ENCODE results near the gene LTK.

LTK gene

GRCh38 chr15:41506796-41507341 is 6.8 kb downstream of the LTK start:
- Histone ChIP-seq H3K27ac (replicated peaks) (no peak overlapping the region), H3K27me3 (ENCODE audit: insufficient read depth, poor library complexity, severe bottlenecking) (peaks cover 14% of the 10 kb centered on the region), H3K4me3 (replicated peaks; ENCODE audit: insufficient read depth, low read length) (no peak overlapping the region)
- no peak for TF ChIP-seq GABPA (IDR thresholded peaks at IDR 0.05; ENCODE audit: low read depth)
- TF ChIP-seq POLR2AphosphoS5 (IDR thresholded peaks at IDR 0.05; ENCODE audit: low read depth), result no peak
- TF ChIP-seq REST (IDR thresholded peaks at IDR 0.05; ENCODE audit: insufficient replicate concordance, low read depth), result no peak
- no peak for TF ChIP-seq CTCF (IDR thresholded peaks at IDR 0.05; ENCODE audit: insufficient read depth, low read length)
- no peak for TF ChIP-seq SPI1 (IDR thresholded peaks at IDR 0.05; ENCODE audit: borderline replicate concordance, low read depth)
- peak in 1 of 2 experiments; percentile 31 for DNase-seq (ENCODE audit: low read depth in 1 of 2, low spot score in 1 of 2)

GRCh38 chr15:41505776-41506175 is 7.9 kb downstream of the LTK start:
- no peak for DNase-seq (ENCODE audit: low read depth in 1 of 2, low spot score in 1 of 2)
- Histone ChIP-seq H3K27me3 (ENCODE audit: insufficient read depth, poor library complexity, severe bottlenecking) (peaks cover 20% of the 10 kb centered on the region), H3K27ac (replicated peaks) (no peak overlapping the region), H3K4me3 (replicated peaks; ENCODE audit: insufficient read depth, low read length) (no peak overlapping the region)
- TF ChIP-seq REST (IDR thresholded peaks at IDR 0.05; ENCODE audit: insufficient replicate concordance, low read depth) (no peak), POLR2AphosphoS5 (IDR thresholded peaks at IDR 0.05; ENCODE audit: low read depth) (no peak), SPI1 (IDR thresholded peaks at IDR 0.05; ENCODE audit: borderline replicate concordance, low read depth) (no peak), CTCF (IDR thresholded peaks at IDR 0.05; ENCODE audit: insufficient read depth, low read length) (no peak), GABPA (IDR thresholded peaks at IDR 0.05; ENCODE audit: low read depth) (no peak)

GRCh38 chr15:41504751-41505492 is 8.7 kb downstream of the LTK start:
- peaks cover 27% of the 10 kb centered on the region for H3K27me3 ChIP-seq (ENCODE audit: insufficient read depth, poor library complexity, severe bottlenecking)
- H3K27ac ChIP-seq (replicated peaks), result no peak overlapping the region
- TF ChIP-seq GABPA (IDR thresholded peaks at IDR 0.05; ENCODE audit: low read depth) (no peak), REST (IDR thresholded peaks at IDR 0.05; ENCODE audit: insufficient replicate concordance, low read depth) (no peak)
- no peak overlapping the region for H3K4me3 ChIP-seq (replicated peaks; ENCODE audit: insufficient read depth, low read length)
- DNase-seq (ENCODE audit: low read depth in 1 of 2, low spot score in 1 of 2), result no peak
